Activated T-helper 1 cell treated with Interleukin-2 at 50 U/mL for 16 hours (primary cell): ENCODE measurements around the gene ACSM2B.
"Not testable (repeated sequence)": the region's sequence is repeated elsewhere in the genome, so short reads cannot be mapped to it uniquely, and the experiment has no call there.

Experiments used
- DNase-seq: peaks from one replicate; pipeline ENCODE4 v3.0.0-alpha.2; 2020; ENCODE audit warnings: low read depth

The ACSM2B gene

DNA sequence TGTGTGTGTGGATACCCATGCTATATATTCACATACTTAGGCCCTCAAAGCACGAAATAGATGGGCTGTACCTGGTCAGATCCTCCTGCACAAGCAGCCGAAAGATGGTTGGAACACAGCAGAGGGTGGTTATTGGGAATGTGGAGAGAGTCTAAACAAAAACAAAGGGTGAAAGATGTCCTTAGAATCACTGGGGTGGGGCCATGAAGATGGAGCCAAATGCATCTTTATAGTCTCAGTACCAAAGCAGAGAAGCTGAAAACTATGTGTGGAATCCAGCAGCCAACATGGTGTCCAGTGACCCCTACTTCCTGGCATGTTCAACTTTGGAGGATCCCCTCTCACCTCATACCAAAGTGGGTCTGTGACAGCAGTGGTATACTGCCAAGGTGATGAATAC, 19.5 kb upstream of the ACSM2B start:
- not testable (repeated sequence) for DNase-seq

DNA sequence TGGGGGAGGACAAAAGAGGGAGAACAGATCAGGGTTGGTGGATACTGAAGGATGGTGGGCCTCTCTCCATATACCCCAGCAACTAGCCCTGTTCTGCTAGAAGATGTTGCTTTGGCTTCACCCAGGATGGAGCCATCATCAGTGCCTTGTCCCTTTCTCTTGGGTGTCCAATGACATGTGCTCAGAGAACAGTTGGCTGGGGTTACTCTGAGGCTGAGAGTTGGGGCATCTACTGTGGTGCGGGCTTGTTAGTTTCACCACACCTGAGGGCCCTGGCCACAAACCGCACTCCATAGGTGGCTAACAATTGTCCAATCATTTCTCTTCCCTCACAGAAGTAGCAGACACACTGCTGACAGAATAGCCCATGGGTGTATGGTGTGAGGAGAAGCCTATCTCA, 18.9 kb upstream of the ACSM2B start:
- not testable (repeated sequence) for DNase-seq

- DNase-seq, result not testable (repeated sequence)
These were observed 16.6 kb upstream of the ACSM2B start for GRCh38 chr16:20592780-20593179.

GRCh38 chr16:20589486-20589885, 13.3 kb upstream of the ACSM2B start:
- not testable (repeated sequence) for DNase-seq

- not testable (repeated sequence) for DNase-seq
These were observed 11.5 kb upstream of the ACSM2B start for GRCh38 chr16:20587645-20588074.

DNA sequence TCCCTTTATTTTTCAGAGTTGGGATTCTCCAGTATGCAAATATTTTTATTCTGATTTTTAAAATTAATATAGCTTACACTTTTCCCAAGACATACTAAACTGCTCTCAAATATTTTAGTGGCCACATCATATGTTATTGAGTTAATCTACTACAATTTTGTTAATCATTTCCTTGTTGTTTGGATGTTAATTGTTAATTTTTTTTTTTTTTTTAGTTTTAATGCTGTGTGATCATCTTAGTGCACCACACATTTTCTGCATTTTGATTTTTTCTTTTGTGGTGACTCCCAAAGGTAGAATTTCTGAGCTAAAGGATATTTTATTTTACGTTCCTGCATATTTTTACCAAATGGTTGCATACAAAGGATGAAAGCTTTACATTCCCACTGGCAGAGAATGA, 10.5 kb upstream of the ACSM2B start:
- not testable (repeated sequence) for DNase-seq

DNA sequence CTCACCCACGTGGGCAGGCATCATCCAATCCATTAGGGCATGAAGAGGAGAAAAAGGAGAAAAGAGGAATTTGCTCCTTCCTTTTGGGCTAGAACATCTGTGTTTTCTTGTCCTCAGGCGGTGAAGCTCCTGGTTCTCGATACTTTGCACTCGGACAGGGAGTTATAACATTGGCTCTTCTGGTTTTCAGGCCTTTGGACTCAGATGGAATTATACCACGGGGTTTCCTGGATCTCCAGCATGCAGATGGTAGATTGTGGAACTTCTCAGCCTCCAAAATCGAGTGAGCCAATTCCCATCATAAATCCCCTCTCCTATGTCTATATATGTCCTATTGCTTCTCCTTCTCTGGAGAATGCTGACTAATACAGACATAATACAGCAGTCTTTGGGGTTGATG, 9.9 kb upstream of the ACSM2B start:
- DNase-seq, result not testable (repeated sequence)

DNA sequence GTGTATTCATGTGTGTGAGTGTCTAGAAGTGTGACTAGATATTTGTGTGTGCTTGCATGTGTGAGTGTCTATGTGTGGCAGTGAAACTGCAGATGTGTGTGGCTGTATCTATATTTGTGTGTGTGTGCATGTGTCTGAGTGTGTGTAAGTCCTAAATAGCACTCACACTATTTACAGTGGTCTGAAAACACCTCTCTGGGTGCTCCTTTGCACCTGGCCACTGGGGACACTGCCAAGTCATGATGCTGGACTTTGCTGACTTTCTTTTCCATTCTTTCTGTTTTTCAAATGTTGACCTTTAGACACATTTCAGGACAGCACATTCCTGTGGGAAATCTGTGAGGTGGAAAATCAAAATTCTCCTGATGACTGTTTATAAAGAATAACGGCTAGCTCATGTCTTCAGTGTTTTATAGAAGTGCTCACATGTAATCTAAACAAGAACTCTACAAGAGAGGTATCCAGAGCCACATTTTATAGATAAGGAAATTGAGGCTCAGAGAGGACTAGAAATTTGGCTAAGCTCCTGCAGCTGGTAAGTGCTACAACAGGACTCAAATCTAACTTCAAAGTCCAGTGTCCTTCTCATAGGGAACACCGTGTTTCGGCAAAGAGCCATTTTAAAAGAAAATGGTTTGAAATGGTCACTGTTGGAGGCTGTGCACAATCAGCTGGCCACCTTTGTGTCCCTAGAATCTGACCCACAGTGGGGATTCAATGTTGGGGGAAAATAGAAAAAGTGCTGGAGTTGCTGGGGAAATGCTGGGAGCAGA, 4.5 kb upstream of the ACSM2B start:
- not testable (repeated sequence) for DNase-seq

DNA sequence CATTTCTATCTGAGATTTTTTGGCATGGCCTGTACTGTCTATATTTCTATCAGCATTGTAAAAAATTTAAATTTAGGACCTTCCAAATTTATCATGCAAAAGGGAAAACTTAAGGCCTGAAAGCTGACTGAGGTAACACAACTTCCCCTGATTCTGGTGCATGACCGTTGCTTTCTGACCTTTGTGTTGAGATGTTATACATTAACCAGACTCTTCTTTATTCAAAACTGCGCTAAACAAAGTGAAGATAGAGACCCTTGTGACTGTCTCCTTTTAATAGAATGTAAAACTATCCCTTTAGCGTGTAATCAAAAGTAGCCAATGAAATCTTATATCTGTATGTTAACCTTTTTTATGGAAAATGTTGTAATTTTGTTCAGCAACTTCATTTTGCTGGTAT, 1.9 kb upstream of the ACSM2B start:
- DNase-seq, result not testable (repeated sequence)

DNA sequence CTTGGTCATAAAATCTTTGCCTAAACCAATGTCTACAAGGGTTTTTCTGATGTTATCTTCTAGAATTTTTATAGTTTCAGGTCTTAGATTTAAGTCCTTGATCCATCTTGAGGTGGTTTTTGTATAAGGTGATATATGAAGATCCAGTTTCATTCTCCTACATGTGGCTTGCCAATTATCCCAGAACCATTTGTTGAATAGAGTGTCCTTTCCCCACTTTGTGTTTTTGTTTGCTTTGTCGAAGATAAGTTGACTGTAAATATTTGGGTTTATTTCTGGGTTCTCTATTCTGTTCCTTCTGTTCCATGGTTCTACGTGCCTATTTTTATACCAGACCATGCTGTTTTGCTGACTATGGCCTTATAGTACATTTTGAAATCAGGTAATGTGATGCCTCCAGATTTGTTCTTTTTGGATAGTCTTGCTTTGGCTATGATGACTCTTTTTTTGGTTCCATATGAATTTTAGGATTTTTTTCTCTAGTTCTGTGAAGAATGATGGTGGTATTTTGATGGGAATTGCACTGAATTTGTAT, 7.0 kb downstream of the ACSM2B start:
- DNase-seq, result not testable (repeated sequence)

GRCh38 chr16:20568404-20568803, 7.8 kb downstream of the ACSM2B start:
- no peak for DNase-seq

- DNase-seq, result no peak
These were observed 9.3 kb downstream of the ACSM2B start for GRCh38 chr16:20566864-20567263.

GRCh38 chr16:20565334-20565733, 10.8 kb downstream of the ACSM2B start:
- not testable (repeated sequence) for DNase-seq

- DNase-seq, result not testable (repeated sequence)
These were observed 11.9 kb downstream of the ACSM2B start for GRCh38 chr16:20564218-20564617.

- DNase-seq, result not testable (repeated sequence)
These were observed 20.5 kb downstream of the ACSM2B start for GRCh38 chr16:20555628-20556027.

DNA sequence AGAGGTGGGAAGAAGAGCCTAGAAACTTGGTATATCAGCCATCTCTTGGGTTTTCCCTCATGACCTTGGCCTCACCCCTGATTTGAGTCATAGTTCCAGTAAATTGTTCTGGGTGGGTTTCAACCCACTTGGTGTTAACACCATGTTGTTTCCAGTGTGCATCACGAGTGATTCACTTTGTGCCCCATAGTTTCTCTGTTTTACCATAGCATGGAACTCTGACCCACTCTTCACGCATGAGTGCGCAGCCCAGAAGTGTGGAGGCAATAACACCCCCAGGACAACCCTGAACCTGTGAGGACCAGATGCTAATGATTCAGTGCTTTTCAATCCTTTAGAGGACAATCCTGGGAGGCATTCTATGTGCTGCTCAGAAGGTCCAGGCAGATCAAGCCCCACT, 21.5 kb downstream of the ACSM2B start:
- not testable (repeated sequence) for DNase-seq

DNA sequence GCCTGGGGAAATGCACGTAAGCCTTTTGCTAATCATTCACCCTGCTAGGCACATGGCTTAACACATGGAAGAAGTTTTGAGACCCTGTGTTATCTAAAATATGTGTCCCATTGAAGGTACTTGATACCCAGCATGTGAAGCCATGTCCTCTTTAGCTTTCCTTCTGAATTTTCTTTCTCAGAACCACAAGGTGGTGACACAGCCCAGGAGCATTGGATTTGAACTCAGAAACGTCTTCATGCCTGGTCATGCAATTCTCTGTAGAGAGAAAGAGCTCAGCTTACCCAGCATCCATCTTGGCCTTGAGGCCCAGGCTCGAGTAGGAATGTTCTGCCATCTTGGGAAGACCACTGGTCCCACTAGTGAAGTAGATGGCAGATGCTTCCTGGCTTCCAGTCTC, 22.7 kb downstream of the ACSM2B start:
- not testable (repeated sequence) for DNase-seq

DNA sequence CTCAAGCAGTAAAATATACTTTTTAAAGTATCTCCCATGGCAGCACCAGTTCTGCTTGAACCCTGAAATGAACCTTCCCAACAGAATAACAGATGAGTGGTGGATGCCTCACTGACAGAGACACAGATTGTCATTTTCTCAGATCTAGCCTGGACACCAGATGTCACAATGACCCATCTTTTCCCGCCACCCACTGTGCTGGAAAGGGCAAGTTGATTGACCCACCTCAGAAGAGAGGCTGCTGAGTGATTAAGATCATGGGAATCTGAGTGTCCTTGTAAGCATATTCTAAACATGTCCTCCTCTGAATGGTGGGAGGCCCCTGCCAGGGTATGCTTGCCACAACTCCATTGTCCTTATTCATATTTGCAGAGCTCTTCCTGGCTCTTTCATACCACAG, 29.2 kb downstream of the ACSM2B start:
- not testable (repeated sequence) for DNase-seq

GRCh38 chr16:20546278-20546853, 29.8 kb downstream of the ACSM2B start:
- not testable (repeated sequence) for DNase-seq

GRCh38 chr16:20540603-20541316, 35.4 kb downstream of the ACSM2B start:
- not testable (repeated sequence) for DNase-seq

GRCh38 chr16:20538687-20539086, 37.5 kb downstream of the ACSM2B start:
- DNase-seq, result no peak

- no peak for DNase-seq
These were observed 38.0 kb downstream of the ACSM2B start for GRCh38 chr16:20538181-20538580.

DNA sequence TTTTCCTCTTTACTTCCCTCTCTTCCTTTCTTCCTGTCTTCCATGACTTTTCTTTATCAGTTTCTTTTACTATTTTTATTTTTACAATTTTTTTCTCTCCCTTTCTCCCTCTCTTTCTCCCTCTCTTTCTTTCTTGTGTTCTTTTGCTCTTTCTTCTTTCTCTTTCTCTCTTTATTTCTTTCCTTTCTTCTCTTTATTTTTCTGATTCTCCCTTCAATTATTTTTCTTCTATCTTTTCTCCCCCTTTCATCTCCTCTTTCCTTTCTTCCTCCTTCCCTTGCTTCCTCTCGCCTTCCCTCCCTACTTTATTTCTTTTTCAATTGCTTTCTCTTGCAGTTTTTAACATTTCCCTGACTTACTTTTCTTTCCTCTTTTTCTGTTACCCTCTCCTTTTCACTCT, 39.5 kb downstream of the ACSM2B start:
- not testable (repeated sequence) for DNase-seq
